Measurements from ENCODE around the gene MEG3. TPM values are rescaled to one million over a fixed set of nuclear protein-coding genes. Genes with fewer than 3 reads are reported as not detected.

The MEG3 gene
- total and polyA plus RNA-seq, 12 donors: 86.6 to 8,129 (median 728) TPM

DNA sequence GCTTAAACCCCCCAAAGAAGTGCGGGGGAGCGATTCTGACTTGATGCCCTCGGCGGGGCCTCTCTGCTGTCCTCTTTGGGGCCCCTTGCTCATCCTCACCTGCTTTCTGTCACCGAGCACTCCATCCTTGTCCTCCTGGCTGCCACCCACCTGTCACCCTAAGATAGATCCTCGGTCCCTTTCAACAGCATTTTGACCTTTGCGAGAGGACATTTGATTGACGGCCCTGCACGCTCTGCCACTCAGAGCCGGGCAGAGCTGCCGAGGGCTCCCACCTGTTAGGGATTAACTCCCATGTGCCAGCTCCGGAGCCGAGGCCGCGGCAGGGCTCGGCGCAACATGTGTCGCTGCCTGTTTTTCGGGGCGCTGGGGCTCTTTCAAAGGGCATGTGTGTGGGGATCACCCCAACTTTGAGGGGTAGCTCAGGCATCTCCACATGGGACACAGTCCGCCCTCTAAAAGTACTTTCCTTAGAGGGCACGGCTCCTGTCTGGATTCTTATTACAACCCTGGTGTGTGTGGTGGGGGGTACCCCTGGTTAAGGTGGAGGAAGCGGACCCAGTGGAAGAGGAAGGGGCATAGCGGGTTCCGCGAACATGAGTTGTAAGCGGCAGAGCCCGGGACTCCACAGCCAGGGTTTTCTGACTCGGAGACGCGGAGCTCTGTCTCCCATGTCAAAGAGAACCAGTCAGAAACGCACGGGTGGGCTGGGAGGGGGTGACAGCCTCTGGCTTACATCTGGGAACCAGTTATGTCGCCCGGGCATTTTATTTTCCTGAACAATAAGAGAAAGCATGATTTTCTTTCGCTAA is 811 bp upstream of the MEG3 start:
- 57 to 65% (median 63%) methylated on average over 34 to 36 of the region's 36 CpGs for WGBS, 4 donors
- no peak for TF ChIP-seq POLR2A (IDR thresholded peaks at IDR 0.05)
- TF ChIP-seq, protein P1, sequence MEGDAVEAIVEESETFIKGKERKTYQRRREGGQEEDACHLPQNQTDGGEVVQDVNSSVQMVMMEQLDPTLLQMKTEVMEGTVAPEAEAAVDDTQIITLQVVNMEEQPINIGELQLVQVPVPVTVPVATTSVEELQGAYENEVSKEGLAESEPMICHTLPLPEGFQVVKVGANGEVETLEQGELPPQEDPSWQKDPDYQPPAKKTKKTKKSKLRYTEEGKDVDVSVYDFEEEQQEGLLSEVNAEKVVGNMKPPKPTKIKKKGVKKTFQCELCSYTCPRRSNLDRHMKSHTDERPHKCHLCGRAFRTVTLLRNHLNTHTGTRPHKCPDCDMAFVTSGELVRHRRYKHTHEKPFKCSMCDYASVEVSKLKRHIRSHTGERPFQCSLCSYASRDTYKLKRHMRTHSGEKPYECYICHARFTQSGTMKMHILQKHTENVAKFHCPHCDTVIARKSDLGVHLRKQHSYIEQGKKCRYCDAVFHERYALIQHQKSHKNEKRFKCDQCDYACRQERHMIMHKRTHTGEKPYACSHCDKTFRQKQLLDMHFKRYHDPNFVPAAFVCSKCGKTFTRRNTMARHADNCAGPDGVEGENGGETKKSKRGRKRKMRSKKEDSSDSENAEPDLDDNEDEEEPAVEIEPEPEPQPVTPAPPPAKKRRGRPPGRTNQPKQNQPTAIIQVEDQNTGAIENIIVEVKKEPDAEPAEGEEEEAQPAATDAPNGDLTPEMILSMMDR (IDR thresholded peaks at IDR 0.05): no peak
- no peaks in the 10 kb centered on the region for H3K27me3 ChIP-seq
- H3K4me1 ChIP-seq (replicated peaks in 1 of 2): peaks cover 0 to 13% of the 10 kb centered on the region in 2 donors
- peaks cover 0 to 13% of the 10 kb centered on the region in 2 donors for H3K36me3 ChIP-seq (replicated peaks in 1 of 2)
- H3K4me3 ChIP-seq: peak overlapping the region in 1 of 4 donors; percentile 59
- peak overlapping the region in 2 of 5 donors; percentile 78 to 90 for H3K27ac ChIP-seq
- H3K9me3 ChIP-seq (replicated peaks in 1 of 3): no peaks in the 10 kb centered on the region
- intact Hi-C loops (cut with DNase I): loop anchor here in 1 of 2 donors (5.0 kb wide), 1 partner anchor 163 kb away; no protein-coding TSS in a partner anchor
- DNase-seq: no peak

- Histone ChIP-seq H3K4me1 (replicated peaks in 1 of 2) (peaks cover 0 to 13% of the 10 kb centered on the region in 2 donors), H3K4me3 (peak overlapping the region in 3 of 4 donors; percentile 22 to 59 (median 50)), H3K36me3 (replicated peaks in 1 of 2) (peaks cover 0 to 21% of the 10 kb centered on the region in 2 donors), H3K27me3 (no peaks in the 10 kb centered on the region), H3K27ac (peak overlapping the region; percentile 59 to 90 (median 72)), H3K9me3 (replicated peaks in 1 of 3) (no peaks in the 10 kb centered on the region)
- intact Hi-C loops (cut with DNase I): loop anchor here in 1 of 2 donors (5.0 kb wide), 1 partner anchor 164 kb away; no protein-coding TSS in a partner anchor
- WGBS, 4 donors: 47 to 65% (median 55%) methylated on average over 25 to 27 of the region's 27 CpGs
- TF ChIP-seq, protein P1 (IDR thresholded peaks at IDR 0.05): no peak
- no peak for TF ChIP-seq POLR2A (IDR thresholded peaks at IDR 0.05)
- no peak for DNase-seq
Observed at GRCh38 chr14:100826391-100827100, 628 bp downstream of the MEG3 start.

GRCh38 chr14:100827101-100828021 is 1.4 kb downstream of the MEG3 start:
- Histone ChIP-seq H3K4me3 (peak overlapping the region in 3 of 4 donors; percentile 39 to 59 (median 50)), H3K4me1 (replicated peaks in 1 of 2) (peaks cover 0 to 13% of the 10 kb centered on the region in 2 donors), H3K27ac (peak overlapping the region; percentile 59 to 90 (median 72)), H3K36me3 (replicated peaks in 1 of 2) (peaks cover 0 to 28% of the 10 kb centered on the region in 2 donors), H3K9me3 (replicated peaks in 1 of 3) (no peaks in the 10 kb centered on the region), H3K27me3 (no peaks in the 10 kb centered on the region)
- no peak for TF ChIP-seq POLR2A (IDR thresholded peaks at IDR 0.05)
- TF ChIP-seq, protein P1 (IDR thresholded peaks at IDR 0.05): peak; percentile 37 to 55 (median 44)
- peak in 3 of 7 donors; percentile 46 to 62 (median 60) for DNase-seq
- WGBS, 4 donors: 52 to 64% (median 55%) methylated on average over 33 to 61 of the region's 61 CpGs
- intact Hi-C loops (cut with DNase I): loop anchor here in 1 of 2 donors (5.0 kb wide), 1 partner anchor 165 kb away; no protein-coding TSS in a partner anchor

Data from adrenal gland (tissue), 12 donors.